GM12878 (cell line): ENCODE results near the gene NR1I2.

Source experiments
- ESRRA ChIP-seq: IDR thresholded peaks from 2 replicates; pipeline ENCODE4 v1.6.1; 2012; ENCODE audit warnings: mild to moderate bottlenecking, low read length, improper control_type of control experiment
- PAX8 ChIP-seq: fragments of 450-650 bp; IDR thresholded peaks from 2 replicates; pipeline ENCODE4 v1.6.1; 2017; ENCODE audit warnings: mild to moderate bottlenecking, moderate library complexity
- POLR2A ChIP-seq: IDR thresholded peaks from 2 replicates; pipeline ENCODE4 v1.6.1; 2011; ENCODE audit warnings: low read depth, mild to moderate bottlenecking, low read length
- POLR2AphosphoS5 ChIP-seq: IDR thresholded peaks from 2 replicates; pipeline ENCODE4 v1.6.1; 2011; ENCODE audit warnings: mild to moderate bottlenecking, low read length, inconsistent platforms
- SP1 ChIP-seq: IDR thresholded peaks from one replicate; pipeline ENCODE4 v1.6.1; 2011; ENCODE audit warnings: low read depth, low read length
- SUPT20H ChIP-seq: IDR thresholded peaks from 2 replicates; pipeline ENCODE4 v1.6.1; 2011; ENCODE audit warnings: low read depth, mild to moderate bottlenecking, low read length, moderate library complexity, borderline replicate concordance; ENCODE audit not compliant: control insufficient read depth
- ZNF622 ChIP-seq: fragments of 450-650 bp; IDR thresholded peaks from 2 replicates; pipeline ENCODE4 v1.6.1; 2017; ENCODE audit warnings: mild to moderate bottlenecking, inconsistent platforms
- TF ChIP-seq, protein P1 (sequence below), 3 experiments: IDR thresholded peaks in 2 of 3; conservative IDR thresholded peaks in 1 of 3; 2 replicates each; pipeline ENCODE4 v1.5.1; 2011; ENCODE audit warnings: low read depth in 3 of 3, low read length in 3 of 3, mild to moderate bottlenecking in 3 of 3, control low read depth in 2 of 3, moderate library complexity in 2 of 3, inconsistent platforms in 1 of 3, mixed read lengths in 1 of 3; ENCODE audit not compliant: control insufficient read depth in 2 of 3, insufficient read depth in 1 of 3; ENCODE audit errors: extremely low read depth in 1 of 3

DNA sequence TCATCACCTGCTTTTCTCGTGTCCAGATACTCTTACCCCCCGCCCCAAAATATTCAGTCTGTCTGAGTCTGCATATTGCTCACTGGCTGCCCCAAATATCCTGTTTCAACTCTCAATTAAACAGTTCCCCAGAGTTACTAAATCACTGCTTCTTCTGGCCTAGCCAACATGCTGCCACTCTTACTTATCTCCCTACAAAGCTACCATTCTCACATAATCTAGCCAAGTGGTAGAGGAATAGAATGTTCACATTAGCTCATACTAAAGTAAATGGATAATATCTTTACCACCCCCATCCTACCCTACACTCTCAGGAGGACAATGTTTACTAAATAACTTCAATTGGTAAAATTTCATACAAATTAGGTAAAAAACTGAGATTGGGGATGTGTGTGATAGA, 77.8 kb downstream of the NR1I2 start:
- TF ChIP-seq POLR2AphosphoS5 (no peak), SP1 (no peak), SUPT20H (no peak), PAX8 (no peak), ESRRA (no peak), POLR2A (no peak), ZNF622 (no peak)
- TF ChIP-seq, protein P1, sequence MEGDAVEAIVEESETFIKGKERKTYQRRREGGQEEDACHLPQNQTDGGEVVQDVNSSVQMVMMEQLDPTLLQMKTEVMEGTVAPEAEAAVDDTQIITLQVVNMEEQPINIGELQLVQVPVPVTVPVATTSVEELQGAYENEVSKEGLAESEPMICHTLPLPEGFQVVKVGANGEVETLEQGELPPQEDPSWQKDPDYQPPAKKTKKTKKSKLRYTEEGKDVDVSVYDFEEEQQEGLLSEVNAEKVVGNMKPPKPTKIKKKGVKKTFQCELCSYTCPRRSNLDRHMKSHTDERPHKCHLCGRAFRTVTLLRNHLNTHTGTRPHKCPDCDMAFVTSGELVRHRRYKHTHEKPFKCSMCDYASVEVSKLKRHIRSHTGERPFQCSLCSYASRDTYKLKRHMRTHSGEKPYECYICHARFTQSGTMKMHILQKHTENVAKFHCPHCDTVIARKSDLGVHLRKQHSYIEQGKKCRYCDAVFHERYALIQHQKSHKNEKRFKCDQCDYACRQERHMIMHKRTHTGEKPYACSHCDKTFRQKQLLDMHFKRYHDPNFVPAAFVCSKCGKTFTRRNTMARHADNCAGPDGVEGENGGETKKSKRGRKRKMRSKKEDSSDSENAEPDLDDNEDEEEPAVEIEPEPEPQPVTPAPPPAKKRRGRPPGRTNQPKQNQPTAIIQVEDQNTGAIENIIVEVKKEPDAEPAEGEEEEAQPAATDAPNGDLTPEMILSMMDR (IDR thresholded peaks at IDR 0.05 in 2 of 3, conservative IDR thresholded peaks at IDR 0.05 in 1 of 3; ENCODE audit: control insufficient read depth in 2 of 3, extremely low read depth in 1 of 3, insufficient read depth in 1 of 3, low read depth in 3 of 3, low read length in 3 of 3), result no peak
